NCI-H460 (cell line): Measurements from ENCODE around the gene HEATR9. TPM values are rescaled to one million over a fixed set of nuclear protein-coding genes. Genes with fewer than 3 reads are reported as not detected.
"Not testable (repeated sequence)": the region's sequence is repeated elsewhere in the genome, so short reads cannot be mapped to it uniquely, and the experiment has no call there.

Experiments
- DNase-seq: peaks from one replicate; pipeline ENCODE4 v3.0.0-alpha.2; 2016; ENCODE audit warnings: low read depth; ENCODE audit errors: extremely low read depth
- polyA plus RNA-seq: library from polyadenylated mRNA; depleted of rRNA; stranded (reverse); fragments of >200 nt; gene quantifications from 2 replicates; pipeline ENCODE4 v1.2.3, GENCODE V29; 2014; cell fraction: nucleus; rRNA removed
- total RNA-seq: library from RNA; depleted of rRNA; stranded (reverse); fragments of >200 nt; shearing (Covaris generic); gene quantifications from 2 replicates; pipeline ENCODE4 v1.2.3, GENCODE V29; 2014; rRNA removed

Gene HEATR9
- not detected in 2 replicates for total RNA-seq
- polyA plus RNA-seq: not detected in 2 replicates

- no peak for DNase-seq
Measured at GRCh38 chr17:35868737-35869136, at the start of gene HEATR9. Gene HEATR9, minus strand, starts transcription at chr17:35868891. Its CDS starts 149 bp downstream, at chr17:35868742.

DNA sequence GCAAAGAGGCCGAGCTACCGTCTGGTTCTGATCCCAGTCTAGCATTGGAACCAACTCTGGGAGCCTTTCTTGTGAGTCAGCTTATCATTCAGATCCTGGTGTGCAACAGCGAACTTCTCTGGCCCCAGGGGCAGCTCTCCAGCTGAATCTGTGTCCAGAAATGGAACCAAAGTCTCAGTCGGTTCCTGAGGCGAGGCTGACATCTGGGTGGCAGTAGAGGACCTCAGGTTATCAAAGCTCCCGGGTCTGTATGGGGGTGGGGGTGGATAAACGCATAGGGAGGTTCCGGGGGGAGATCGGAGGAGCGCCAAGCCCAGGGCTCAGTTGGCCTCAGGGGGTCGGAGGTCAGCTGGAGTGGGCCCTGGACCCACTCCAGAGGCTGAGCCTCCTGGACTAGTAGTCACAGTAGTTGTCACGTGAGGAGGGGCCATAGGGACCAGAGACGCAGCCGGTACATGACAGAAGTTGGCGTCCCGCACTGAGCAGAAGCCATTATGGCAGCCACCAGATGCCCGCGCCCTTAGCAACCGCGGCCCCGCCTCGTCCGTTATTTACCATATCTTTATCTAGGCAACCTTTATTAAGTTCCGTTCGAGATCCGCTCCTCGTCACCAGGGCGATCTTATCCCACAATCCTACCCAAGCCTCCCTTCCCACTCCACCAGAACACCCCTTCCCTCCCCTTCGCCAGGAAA, 49.0 kb upstream of the HEATR9 start:
- no peak for DNase-seq

- no peak for DNase-seq
Measured at GRCh38 chr17:35915153-35915964, 46.7 kb upstream of the HEATR9 start.

- no peak for DNase-seq
Measured at GRCh38 chr17:35914354-35914753, 45.7 kb upstream of the HEATR9 start.

GRCh38 chr17:35913609-35914008, 44.9 kb upstream of the HEATR9 start:
- DNase-seq: no peak

- DNase-seq: no peak
Measured at GRCh38 chr17:35912942-35913341, 44.3 kb upstream of the HEATR9 start.

- no peak for DNase-seq
Measured at GRCh38 chr17:35912339-35912912, 43.7 kb upstream of the HEATR9 start.

GRCh38 chr17:35909408-35909807, 40.7 kb upstream of the HEATR9 start:
- no peak for DNase-seq

- DNase-seq: no peak
Measured at GRCh38 chr17:35907691-35908090, 39.0 kb upstream of the HEATR9 start.

- DNase-seq: no peak
Measured at GRCh38 chr17:35906926-35907637, 38.4 kb upstream of the HEATR9 start.

DNA sequence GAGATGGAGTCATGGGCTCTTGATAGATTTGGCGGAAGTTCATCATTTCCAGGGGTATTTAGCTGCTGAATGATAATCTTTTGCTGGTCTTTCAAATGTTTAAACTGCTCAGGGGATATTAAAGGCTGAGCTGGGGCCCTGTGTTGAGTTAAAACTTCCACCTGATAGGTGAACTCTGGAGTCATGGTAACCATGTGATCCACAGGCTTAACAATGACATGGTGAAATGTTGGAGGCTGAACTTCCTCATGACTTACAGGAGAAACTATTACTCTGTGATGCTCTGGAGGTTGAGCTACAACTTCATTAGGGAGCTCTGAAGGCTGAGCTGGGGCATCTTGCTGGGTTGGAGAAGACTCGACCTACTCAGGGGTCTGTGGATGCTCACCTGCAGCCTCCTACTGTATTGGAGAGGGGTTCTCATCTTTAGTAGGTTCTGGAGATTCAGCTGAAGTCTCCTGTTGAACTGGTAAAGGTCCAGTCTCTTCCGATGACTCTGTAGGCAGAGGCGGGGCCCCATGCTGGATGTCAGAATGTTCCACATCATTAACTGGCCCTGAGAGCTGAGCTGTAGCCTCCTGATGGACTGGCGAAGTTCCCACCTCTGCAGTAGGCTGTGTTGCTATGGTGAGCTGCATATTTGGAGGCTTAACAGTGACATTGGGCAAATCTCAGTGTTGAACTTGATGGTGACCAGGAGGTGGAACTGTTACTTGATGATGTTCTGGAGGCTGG, 37.7 kb upstream of the HEATR9 start:
- DNase-seq: no peak

GRCh38 chr17:35903451-35903850, 34.8 kb upstream of the HEATR9 start:
- no peak for DNase-seq

GRCh38 chr17:35901631-35902175, 33.0 kb upstream of the HEATR9 start:
- DNase-seq: no peak

- DNase-seq: no peak
Measured at GRCh38 chr17:35900708-35901480, 32.2 kb upstream of the HEATR9 start.

- DNase-seq: no peak
Measured at GRCh38 chr17:35900280-35900679, 31.6 kb upstream of the HEATR9 start.

- DNase-seq: no peak
Measured at GRCh38 chr17:35898283-35899070, 29.8 kb upstream of the HEATR9 start.

DNA sequence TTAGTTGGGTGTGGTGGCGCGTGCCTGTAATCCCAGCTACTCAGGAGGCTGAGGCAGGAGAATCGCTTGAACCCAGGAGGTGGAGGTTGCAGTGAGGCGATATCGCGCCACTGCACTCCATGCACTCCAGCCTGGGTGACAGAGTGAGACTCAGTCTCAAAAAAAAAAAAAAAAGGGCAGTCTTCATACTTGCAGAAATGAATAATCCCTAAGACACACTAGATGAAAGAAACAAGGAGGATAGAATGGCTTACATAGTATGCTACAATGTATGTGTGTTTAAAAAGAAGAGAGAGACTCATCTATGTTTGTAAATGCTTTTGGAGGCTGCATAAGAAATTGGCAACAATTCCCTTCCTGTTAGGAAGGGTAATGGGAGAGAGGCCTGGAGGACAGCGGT, 29.1 kb upstream of the HEATR9 start:
- DNase-seq: not testable (repeated sequence)
